ENCODE results near the gene MARCKS.
"Not testable (repeated sequence)": the region's sequence is repeated elsewhere in the genome, so short reads cannot be mapped to it uniquely, and the experiment has no call there.

DNA sequence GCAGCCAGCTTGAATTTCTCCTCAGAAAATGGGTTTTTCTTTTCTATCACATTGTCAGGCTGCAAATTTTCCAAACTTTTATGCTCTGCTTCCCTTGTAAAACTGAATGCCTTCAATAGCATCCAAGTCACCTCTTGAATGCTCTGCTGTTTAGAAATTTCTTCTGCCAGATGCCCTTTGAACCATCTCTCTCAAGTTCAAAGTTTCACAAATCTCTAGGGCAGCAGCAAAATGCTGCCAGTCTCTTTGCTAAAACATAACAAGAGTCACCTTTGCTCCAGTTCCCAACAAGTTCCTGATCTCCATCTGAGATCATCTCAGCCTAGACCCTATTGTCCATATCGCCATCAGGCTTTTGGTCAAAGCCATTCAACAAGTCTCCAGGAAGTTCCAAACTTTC lies 53.1 kb downstream of the MARCKS start:
- TF ChIP-seq POLR2A (IDR thresholded peaks at IDR 0.05; ENCODE audit: low read length); GATA1 (IDR thresholded peaks at IDR 0.05; ENCODE audit: low read depth, low read length): not testable (repeated sequence)
